Loucy (cell line): Measurements from ENCODE around the gene SH3PXD2B.

ENCODE experiments used
- H2AFZ ChIP-seq: fragments of 200-600 bp; sonication (generic); 2 replicates; pipeline ENCODE4 v1.6.0; 2016; ENCODE audit warnings: antibody characterized with exemption, mild to moderate bottlenecking, low read length, moderate library complexity
- H3F3A ChIP-seq: fragments of 200-600 bp; 2 replicates; pipeline ENCODE4 v1.6.0; 2016; ENCODE audit warnings: antibody characterized with exemption, low read depth, mild to moderate bottlenecking
- H3K27me3 ChIP-seq: fragments of 200-600 bp; sonication (generic); 2 replicates; pipeline ENCODE4 v1.6.1; 2014; ENCODE audit warnings: low read length, mild to moderate bottlenecking; ENCODE audit not compliant: insufficient read depth, poor library complexity, severe bottlenecking
- H3K36me3 ChIP-seq: fragments of 200-600 bp; sonication (generic); 2 replicates; pipeline ENCODE4 v1.6.1; 2016; ENCODE audit warnings: low read length; ENCODE audit not compliant: insufficient read depth
- H3K4me1 ChIP-seq: fragments of 200-600 bp; sonication (generic); 2 replicates; pipeline ENCODE4 v1.5.1; 2014; ENCODE audit warnings: low read length, mild to moderate bottlenecking; ENCODE audit not compliant: insufficient read depth, poor library complexity, severe bottlenecking
- H3K4me2 ChIP-seq: fragments of 200-600 bp; sonication (generic); 2 replicates; pipeline ENCODE4 v1.6.0; 2014; ENCODE audit warnings: antibody characterized with exemption, low read length, low read depth, mild to moderate bottlenecking; ENCODE audit not compliant: poor library complexity, severe bottlenecking
- H3K4me3 ChIP-seq: fragments of 200-600 bp; sonication (generic); 2 replicates; pipeline ENCODE4 v1.5.1; 2014; ENCODE audit warnings: low read length, mild to moderate bottlenecking, mixed read lengths; ENCODE audit not compliant: poor library complexity, severe bottlenecking
- H3K79me2 ChIP-seq: fragments of 200-600 bp; sonication (generic); 2 replicates; pipeline ENCODE4 v1.6.1; 2014; ENCODE audit warnings: low read length; ENCODE audit not compliant: insufficient read depth
- H3K9ac ChIP-seq: fragments of 200-600 bp; sonication (generic); 2 replicates; pipeline ENCODE4 v1.6.0; 2014; ENCODE audit warnings: mild to moderate bottlenecking, low read depth, low read length, moderate library complexity; ENCODE audit not compliant: poor library complexity, severe bottlenecking
- H3K9me2 ChIP-seq: fragments of 200-600 bp; sonication (generic); replicated peaks from 2 replicates; pipeline ENCODE4 v1.6.1; 2016; ENCODE audit warnings: low read depth, low read length, mixed read lengths
- H3K9me3 ChIP-seq: fragments of 200-600 bp; sonication (generic); 2 replicates; pipeline ENCODE4 v1.6.1; 2014; ENCODE audit warnings: mild to moderate bottlenecking, antibody characterized with exemption, low read length, low read depth; ENCODE audit not compliant: insufficient read depth
- H4K20me1 ChIP-seq: fragments of 200-600 bp; sonication (generic); 2 replicates; pipeline ENCODE4 v1.6.0; 2014; ENCODE audit warnings: antibody characterized with exemption, low read length, mild to moderate bottlenecking; ENCODE audit not compliant: insufficient read depth, poor library complexity, severe bottlenecking
- CTCF ChIP-seq: fragments of 200-600 bp; sonication (generic); conservative IDR thresholded peaks from 2 replicates; pipeline ENCODE4 v1.5.1; 2014; ENCODE audit warnings: mild to moderate bottlenecking, antibody characterized with exemption, low read length
- EZH2phosphoT487 ChIP-seq: fragments of 200-600 bp; IDR thresholded peaks from 2 replicates; pipeline ENCODE4 v1.6.1; 2018; ENCODE audit warnings: antibody characterized with exemption, mild to moderate bottlenecking, moderate library complexity, borderline replicate concordance

Gene SH3PXD2B

GRCh38 chr5:172348084-172348483 lies 106.2 kb downstream of the SH3PXD2B start:
- Histone ChIP-seq H3K9ac (no peak overlapping the region), H4K20me1 (no peaks in the 10 kb centered on the region), H3K79me2 (no peaks in the 10 kb centered on the region), H3K36me3 (no peaks in the 10 kb centered on the region), H3K27me3 (no peaks in the 10 kb centered on the region), H3K4me2 (no peak overlapping the region), H3K4me1 (no peaks in the 10 kb centered on the region), H3K4me3 (no peak overlapping the region), H3K9me3 (no peaks in the 10 kb centered on the region), H3K9me2 (no peaks in the 10 kb centered on the region), H3F3A (no peaks in the 10 kb centered on the region), H2AFZ (no peak overlapping the region)
- TF ChIP-seq EZH2phosphoT487 (no peak), CTCF (no peak)

GRCh38 chr5:172347496-172348052 lies 106.8 kb downstream of the SH3PXD2B start:
- Histone ChIP-seq H3K4me1 (no peaks in the 10 kb centered on the region), H3K9ac (no peak overlapping the region), H3K4me2 (no peak overlapping the region), H3K36me3 (no peaks in the 10 kb centered on the region), H2AFZ (no peak overlapping the region), H3K27me3 (no peaks in the 10 kb centered on the region), H4K20me1 (no peaks in the 10 kb centered on the region), H3K9me2 (no peaks in the 10 kb centered on the region), H3F3A (no peaks in the 10 kb centered on the region), H3K9me3 (no peaks in the 10 kb centered on the region), H3K4me3 (no peak overlapping the region), H3K79me2 (no peaks in the 10 kb centered on the region)
- no peak for TF ChIP-seq EZH2phosphoT487
- no peak for TF ChIP-seq CTCF

- Histone ChIP-seq H3K36me3 (no peaks in the 10 kb centered on the region), H2AFZ (no peak overlapping the region), H3F3A (no peaks in the 10 kb centered on the region), H4K20me1 (no peaks in the 10 kb centered on the region), H3K4me1 (no peaks in the 10 kb centered on the region), H3K79me2 (no peaks in the 10 kb centered on the region), H3K9ac (no peak overlapping the region), H3K4me3 (no peak overlapping the region), H3K27me3 (no peaks in the 10 kb centered on the region), H3K9me2 (no peaks in the 10 kb centered on the region), H3K9me3 (no peaks in the 10 kb centered on the region), H3K4me2 (no peak overlapping the region)
- TF ChIP-seq CTCF (no peak), EZH2phosphoT487 (no peak)
Measured at GRCh38 chr5:172345881-172346280, 108.4 kb downstream of the SH3PXD2B start.
